GM21737 (cell line): Measurements from ENCODE around the gene CHP1.
"Not testable (repeated sequence)": the region's sequence is repeated elsewhere in the genome, so short reads cannot be mapped to it uniquely, and the experiment has no call there.

Source experiments
- ATAC-seq: cut with Tn5 transposase; IDR thresholded peaks from one replicate; pipeline ENCODE4 v1.9.1; 2021; ENCODE audit warnings: mild to moderate bottlenecking, moderate library complexity; ENCODE audit not compliant: unreplicated experiment

CHP1 gene

GRCh38 chr15:41256103-41256502, 25.0 kb downstream of the CHP1 start:
- no peak for ATAC-seq

GRCh38 chr15:41256577-41257038, 25.5 kb downstream of the CHP1 start:
- ATAC-seq: no peak

GRCh38 chr15:41258750-41259471, 27.8 kb downstream of the CHP1 start:
- ATAC-seq: peak; percentile 62

- no peak for ATAC-seq
Observed at GRCh38 chr15:41259546-41260189, 28.6 kb downstream of the CHP1 start.

- ATAC-seq: not testable (repeated sequence)
Observed at GRCh38 chr15:41260924-41261323, 29.9 kb downstream of the CHP1 start.

GRCh38 chr15:41262571-41262970, 31.5 kb downstream of the CHP1 start:
- ATAC-seq: no peak

- ATAC-seq: no peak
Observed at GRCh38 chr15:41263891-41264351, 32.9 kb downstream of the CHP1 start.

GRCh38 chr15:41269887-41270286, 38.8 kb downstream of the CHP1 start:
- no peak for ATAC-seq

- ATAC-seq: no peak
Observed at GRCh38 chr15:41276831-41277230, 45.8 kb downstream of the CHP1 start.

GRCh38 chr15:41278319-41278718, 47.3 kb downstream of the CHP1 start:
- ATAC-seq: no peak

- ATAC-seq: no peak
Observed at GRCh38 chr15:41279535-41280283, 48.6 kb downstream of the CHP1 start.

- no peak for ATAC-seq
Observed at GRCh38 chr15:41281236-41281635, 50.2 kb downstream of the CHP1 start.

- ATAC-seq: not testable (repeated sequence)
Observed at GRCh38 chr15:41282436-41282835, 51.4 kb downstream of the CHP1 start.

- ATAC-seq: not testable (repeated sequence)
Observed at GRCh38 chr15:41282980-41283652, 52.0 kb downstream of the CHP1 start.

- peak; percentile 94 for ATAC-seq
Observed at GRCh38 chr15:41283653-41284426, 52.8 kb downstream of the CHP1 start.

- no peak for ATAC-seq
Observed at GRCh38 chr15:41284427-41285177, 53.5 kb downstream of the CHP1 start.

- ATAC-seq: no peak
Observed at GRCh38 chr15:41285285-41285684, 54.2 kb downstream of the CHP1 start.

- no peak for ATAC-seq
Observed at GRCh38 chr15:41286665-41287333, 55.7 kb downstream of the CHP1 start.

- ATAC-seq: no peak
Observed at GRCh38 chr15:41288464-41288863, 57.4 kb downstream of the CHP1 start.
